Right lobe of liver (tissue), 6 donors: Measurements from ENCODE around the gene TFEB. TPM values are rescaled to one million over a fixed set of nuclear protein-coding genes. Genes with fewer than 3 reads are reported as not detected.

Experiments used
- ATAC-seq, 4 donors: fragments of 200-7000 bp; cut with Tn5 transposase; one replicate each; pipeline ENCODE4 v1.9.1; 2020; ENCODE audit warnings: mild to moderate bottlenecking in 4 of 4, moderate library complexity in 4 of 4
- DNase-seq, 3 donors: peaks; one replicate each; pipeline ENCODE4 v3.0.0-alpha.2; 2020
- H3K27ac ChIP-seq, 3 donors: fragments of 200-600 bp; one replicate each; pipeline ENCODE4 v1.8.0; 2022
- H3K27me3 ChIP-seq, 2 donors: fragments of 200-600 bp; one replicate each; pipeline ENCODE4 v1.8.0; 2022
- H3K36me3 ChIP-seq, 4 donors: fragments of 200-600 bp; sonication (generic) in 1 of 4; one replicate each; pipeline versions ENCODE4 v1.5.1 to v1.8.0; 2017 to 2022; ENCODE audit warnings: control low read depth in 1 of 4
- H3K4me1 ChIP-seq, 4 donors: fragments of 200-600 bp; sonication (generic) in 1 of 4; one replicate each; pipeline versions ENCODE4 v1.5.1 to v1.8.0; 2017 to 2022; ENCODE audit warnings: control low read depth in 1 of 4
- H3K4me3 ChIP-seq, 3 donors: fragments of 200-600 bp; one replicate each; pipeline ENCODE4 v1.8.0; 2022
- H3K9me3 ChIP-seq, 4 donors: fragments of 200-600 bp; sonication (generic) in 1 of 4; one replicate each; pipeline versions ENCODE4 v1.5.1 to v1.8.0; 2017 to 2022; ENCODE audit warnings: control low read depth in 1 of 4
- POLR2A ChIP-seq: fragments of 450-650 bp; IDR thresholded peaks from one replicate; pipeline ENCODE4 v1.6.1; 2017; ENCODE audit warnings: antibody characterized with exemption, mild to moderate bottlenecking
- WGBS: methylation state at CpG from one replicate; pipeline ENCODE4 v1.1.6; 2018; ENCODE audit warnings: low coverage, low lambda C conversion rate; ENCODE audit not compliant: insufficient coverage; ENCODE audit errors: missing lambda C conversion rate; 5-methylcytosine and 5-hydroxymethylcytosine counted together
- intact Hi-C, 2 donors: fragments of 100-400 bp; cut with DNase I; formaldehyde crosslinking; loops; one replicate each; pipeline versions ENCODE4 v1.11.2 to v1.14.1; 2022
- total RNA-seq, 6 experiments: library from RNA; depleted of rRNA in 2 of 6; stranded (reverse); fragments of >200 nt in 2 of 6; fragmentation: NEBNext Ultra II Directional in 3 of 6; extraction: Animal tissue kit (Norgen Biotek cat#: 25700) in 3 of 6; gene quantifications; one replicate each; pipeline versions ENCODE4 v1.1.0 to v1.2.4, GENCODE V29; 2016 to 2023
- TF ChIP-seq, protein P1 (sequence below), 4 donors: fragments of 200-600 bp in 3 of 4; fragments of 450-650 bp in 1 of 4; IDR thresholded peaks; one replicate each; pipeline versions ENCODE4 v1.5.1 to v1.8.0; 2016 to 2022; ENCODE audit warnings: antibody characterized with exemption in 4 of 4, mild to moderate bottlenecking in 2 of 4
- donor health status: DM: no; HTN: yes; CAD: no.
- donor health status: DM: no; HTN: no; CAD: no.
- donor health status: DM: no; HTN: no; CAD: no.
- donor health status: DM: no; HTN: yes; CAD: no.
- donor health status: DM: no; HTN: yes; CAD: no.

The TFEB gene
- total RNA-seq, 6 experiments from 2014 or later, result 4.5 to 9.2 (median 6.6) TPM

DNA sequence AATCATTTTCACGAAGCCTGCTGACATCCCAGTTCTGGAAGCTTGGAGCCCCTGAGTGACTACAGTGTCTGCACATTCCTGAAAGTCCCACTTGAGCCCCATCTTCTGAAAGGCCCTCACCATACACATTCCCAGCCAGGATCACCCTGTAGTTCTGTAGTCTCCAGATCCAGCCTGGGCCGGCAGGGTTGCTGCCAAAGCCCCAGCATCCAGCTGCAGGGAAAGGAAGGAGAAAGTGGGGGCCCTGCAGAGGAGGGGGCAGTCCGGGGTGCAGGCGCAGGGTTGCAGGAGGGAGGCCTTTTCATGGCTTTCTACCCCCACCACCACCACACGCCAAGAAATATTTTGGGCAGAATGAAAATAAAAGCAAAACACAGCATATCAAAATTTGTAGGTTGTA is 71.1 kb downstream of the TFEB start:
- DNase-seq, result peak in 1 of 3 donors; percentile 25
- intact Hi-C loops, result no loop called here
- Histone ChIP-seq H3K27ac (no peak overlapping the region), H3K4me1 (no peaks in the 10 kb centered on the region), H3K27me3 (no peaks in the 10 kb centered on the region), H3K9me3 (no peaks in the 10 kb centered on the region), H3K4me3 (no peak overlapping the region), H3K36me3 (no peaks in the 10 kb centered on the region)
- WGBS, result 31% methylated on average over 3 of the region's 5 CpGs
- ATAC-seq, result no peak
- TF ChIP-seq POLR2A, result no peak
- TF ChIP-seq, protein P1, sequence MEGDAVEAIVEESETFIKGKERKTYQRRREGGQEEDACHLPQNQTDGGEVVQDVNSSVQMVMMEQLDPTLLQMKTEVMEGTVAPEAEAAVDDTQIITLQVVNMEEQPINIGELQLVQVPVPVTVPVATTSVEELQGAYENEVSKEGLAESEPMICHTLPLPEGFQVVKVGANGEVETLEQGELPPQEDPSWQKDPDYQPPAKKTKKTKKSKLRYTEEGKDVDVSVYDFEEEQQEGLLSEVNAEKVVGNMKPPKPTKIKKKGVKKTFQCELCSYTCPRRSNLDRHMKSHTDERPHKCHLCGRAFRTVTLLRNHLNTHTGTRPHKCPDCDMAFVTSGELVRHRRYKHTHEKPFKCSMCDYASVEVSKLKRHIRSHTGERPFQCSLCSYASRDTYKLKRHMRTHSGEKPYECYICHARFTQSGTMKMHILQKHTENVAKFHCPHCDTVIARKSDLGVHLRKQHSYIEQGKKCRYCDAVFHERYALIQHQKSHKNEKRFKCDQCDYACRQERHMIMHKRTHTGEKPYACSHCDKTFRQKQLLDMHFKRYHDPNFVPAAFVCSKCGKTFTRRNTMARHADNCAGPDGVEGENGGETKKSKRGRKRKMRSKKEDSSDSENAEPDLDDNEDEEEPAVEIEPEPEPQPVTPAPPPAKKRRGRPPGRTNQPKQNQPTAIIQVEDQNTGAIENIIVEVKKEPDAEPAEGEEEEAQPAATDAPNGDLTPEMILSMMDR (IDR thresholded peaks at IDR 0.05), result no peak

DNA sequence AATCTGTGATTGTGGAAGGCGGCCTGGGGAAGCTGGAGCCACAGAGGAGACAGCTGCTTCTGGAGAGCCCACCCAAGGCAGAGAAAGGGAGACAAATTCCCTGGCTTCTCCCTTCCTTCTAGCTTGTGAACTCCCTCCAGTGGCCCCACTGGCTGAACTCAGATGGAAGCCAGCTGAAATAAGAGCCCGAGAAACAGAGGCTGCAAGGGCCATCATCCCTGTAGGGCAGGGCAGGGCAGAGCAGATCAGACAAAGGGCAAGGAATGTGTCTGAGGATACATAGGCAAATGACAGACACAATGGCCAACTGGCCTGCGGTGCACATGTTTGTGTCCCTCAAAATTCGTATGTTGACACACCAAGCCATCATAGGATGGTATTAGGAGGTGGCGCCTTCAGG is 71.8 kb downstream of the TFEB start:
- Histone ChIP-seq H3K27me3 (no peaks in the 10 kb centered on the region), H3K4me1 (no peaks in the 10 kb centered on the region), H3K36me3 (no peaks in the 10 kb centered on the region), H3K4me3 (no peak overlapping the region), H3K9me3 (no peaks in the 10 kb centered on the region), H3K27ac (no peak overlapping the region)
- peak in 1 of 3 donors; percentile 11 for DNase-seq
- TF ChIP-seq POLR2A, result no peak
- TF ChIP-seq, protein P1 (IDR thresholded peaks at IDR 0.05), result no peak
- 69% methylated on average over 5 of the region's 5 CpGs for WGBS
- intact Hi-C loops, result no loop called here
- no peak for ATAC-seq

DNA sequence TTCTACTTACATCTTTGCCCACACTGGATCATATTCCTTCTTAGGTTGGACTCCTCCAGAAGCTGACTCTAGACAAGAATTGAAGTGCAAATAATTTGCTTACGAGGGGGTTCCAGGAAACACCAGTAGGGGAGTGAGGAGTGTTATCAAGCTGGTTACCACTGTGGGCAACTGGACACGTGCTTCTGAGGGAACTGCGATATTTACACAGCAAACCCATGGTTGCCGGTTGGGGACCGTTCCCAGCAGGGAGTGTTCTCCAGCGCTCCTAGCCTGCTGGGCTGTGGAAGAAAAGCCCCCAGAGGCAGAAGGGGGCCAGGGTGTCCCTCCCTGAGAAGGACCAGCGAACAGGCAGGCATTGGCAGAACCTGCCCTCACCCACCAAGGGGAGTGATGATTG is 75.5 kb downstream of the TFEB start:
- Histone ChIP-seq H3K9me3 (no peaks in the 10 kb centered on the region), H3K4me3 (no peak overlapping the region), H3K36me3 (no peaks in the 10 kb centered on the region), H3K27me3 (no peaks in the 10 kb centered on the region), H3K27ac (no peak overlapping the region), H3K4me1 (no peaks in the 10 kb centered on the region)
- ATAC-seq (no peak), DNase-seq (no peak)
- WGBS, result 14% methylated on average over 4 of the region's 7 CpGs
- TF ChIP-seq POLR2A, result no peak
- TF ChIP-seq, protein P1 (IDR thresholded peaks at IDR 0.05), result no peak
- intact Hi-C loops, result no loop called here

DNA sequence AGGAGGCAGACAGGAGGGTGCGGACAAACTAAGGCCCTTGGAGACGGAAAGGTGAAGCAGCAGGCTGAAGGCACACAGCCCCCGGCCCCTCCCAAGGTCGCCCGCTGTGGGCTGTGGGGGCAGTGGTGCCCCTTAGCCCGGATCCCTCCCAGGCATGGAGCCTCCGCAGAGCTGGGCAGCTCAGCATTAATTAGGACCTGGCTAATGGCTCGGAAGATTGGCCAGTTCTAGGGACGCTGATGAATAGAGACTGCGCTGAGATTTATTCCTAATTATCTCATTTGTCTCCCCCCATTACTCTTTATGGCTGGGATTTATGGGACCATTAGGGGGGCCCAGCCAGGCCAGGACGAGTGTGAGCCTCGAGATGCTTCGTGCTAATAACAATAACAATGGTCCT is 76.8 kb downstream of the TFEB start:
- TF ChIP-seq POLR2A, result no peak
- TF ChIP-seq, protein P1 (IDR thresholded peaks at IDR 0.05), result no peak
- Histone ChIP-seq H3K36me3 (no peaks in the 10 kb centered on the region), H3K27me3 (no peaks in the 10 kb centered on the region), H3K4me1 (no peaks in the 10 kb centered on the region), H3K9me3 (no peaks in the 10 kb centered on the region), H3K4me3 (no peak overlapping the region), H3K27ac (no peak overlapping the region)
- DNase-seq (no peak), ATAC-seq (no peak)
- WGBS, result 75% methylated on average over 13 of the region's 13 CpGs
- intact Hi-C loops, result no loop called here
